Stimulated activated CD4-positive, alpha-beta T cell treated with anti-CD3 and anti-CD28 coated beads, Interleukin-15, amount 100 ng/mL, for 24 hours (primary cell): ENCODE data around the gene LGALS9.

Experiments
- DNase-seq: peaks from one replicate; pipeline ENCODE4 v3.0.0-alpha.2; 2020

The LGALS9 gene

DNA sequence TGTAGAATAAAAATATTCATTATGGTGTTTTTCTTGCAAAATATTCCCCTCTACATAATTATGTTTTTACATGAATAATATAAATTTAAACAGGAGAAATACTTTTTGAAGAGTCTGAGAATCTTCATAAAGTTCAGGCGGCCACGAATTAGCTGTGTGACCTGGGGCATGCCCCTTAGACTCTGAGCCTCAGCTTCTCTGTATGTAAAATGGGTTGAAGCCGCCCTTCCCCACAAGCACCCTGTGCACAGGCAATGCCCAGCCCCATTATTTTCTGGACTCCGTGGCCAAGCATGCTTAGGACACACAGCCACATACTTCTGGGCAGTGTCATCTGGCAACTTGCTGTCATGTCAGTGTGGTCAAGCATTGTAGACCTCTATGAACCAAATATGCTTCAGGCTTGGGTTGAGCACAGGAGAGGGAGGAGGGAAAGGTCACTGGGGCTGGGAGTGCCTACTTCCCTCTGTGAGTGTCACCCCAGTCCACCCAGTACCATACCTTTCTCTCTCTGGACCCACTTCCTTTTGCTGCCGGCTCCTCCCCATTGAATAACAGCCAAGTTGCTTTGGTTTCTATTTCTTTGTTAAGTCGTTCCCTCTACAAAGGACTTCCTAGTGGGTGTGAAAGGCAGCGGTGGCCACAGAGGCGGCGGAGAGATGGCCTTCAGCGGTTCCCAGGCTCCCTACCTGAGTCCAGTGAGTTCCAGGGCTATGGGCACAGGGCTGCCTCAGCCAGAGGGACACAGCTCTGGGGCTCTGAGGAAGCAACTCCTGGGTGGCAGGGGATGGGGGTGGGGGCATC, at the start of gene LGALS9:
TSS of gene LGALS9 (plus strand) at position 582 of the 804 bp plus-strand sequence. CDS start at position 660, 78 bp downstream.
- peak; percentile 32 for DNase-seq

DNA sequence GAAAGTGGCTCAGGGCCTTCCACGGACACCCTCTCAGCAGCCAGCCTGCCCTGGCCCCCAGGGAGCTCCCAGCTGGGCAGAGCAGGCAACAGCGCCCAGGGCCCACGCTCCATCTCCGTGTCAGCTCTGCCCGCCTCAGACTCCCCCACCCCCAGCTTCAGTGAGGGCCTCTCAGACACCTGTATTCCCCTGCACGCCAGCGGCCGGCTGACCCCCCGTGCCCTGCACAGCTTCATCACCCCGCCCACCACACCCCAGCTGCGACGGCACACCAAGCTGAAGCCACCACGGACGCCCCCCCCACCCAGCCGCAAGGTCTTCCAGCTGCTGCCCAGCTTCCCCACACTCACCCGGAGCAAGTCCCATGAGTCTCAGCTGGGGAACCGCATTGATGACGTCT, 48.3 kb upstream of the LGALS9 start:
- no peak for DNase-seq

DNA sequence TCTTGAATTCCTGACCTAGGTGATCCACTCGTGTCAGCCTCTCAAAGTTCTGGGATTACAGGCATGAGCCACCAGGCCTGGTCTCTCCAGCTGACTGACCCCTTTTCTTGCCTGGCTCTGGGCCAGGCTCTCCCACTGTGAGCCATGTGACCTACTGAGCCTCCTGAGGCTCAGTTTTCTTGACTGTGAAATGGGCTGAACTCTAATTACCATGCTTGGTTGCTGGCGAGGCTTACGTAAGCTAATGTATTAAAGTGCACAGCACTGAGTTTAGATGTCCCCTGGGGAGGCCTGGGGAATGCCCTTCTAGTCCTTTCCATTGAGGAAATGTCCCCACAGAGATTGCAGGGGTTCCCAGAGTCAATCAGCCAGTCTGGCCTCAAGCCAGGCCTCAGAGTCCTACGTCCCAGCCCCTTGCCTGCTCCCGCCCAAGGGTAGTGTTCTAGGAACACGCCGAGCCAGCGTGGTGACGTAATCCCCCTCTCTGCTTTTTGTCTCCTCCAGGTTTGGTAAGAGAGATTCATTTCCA, 45.8 kb upstream of the LGALS9 start:
- no peak for DNase-seq

DNA sequence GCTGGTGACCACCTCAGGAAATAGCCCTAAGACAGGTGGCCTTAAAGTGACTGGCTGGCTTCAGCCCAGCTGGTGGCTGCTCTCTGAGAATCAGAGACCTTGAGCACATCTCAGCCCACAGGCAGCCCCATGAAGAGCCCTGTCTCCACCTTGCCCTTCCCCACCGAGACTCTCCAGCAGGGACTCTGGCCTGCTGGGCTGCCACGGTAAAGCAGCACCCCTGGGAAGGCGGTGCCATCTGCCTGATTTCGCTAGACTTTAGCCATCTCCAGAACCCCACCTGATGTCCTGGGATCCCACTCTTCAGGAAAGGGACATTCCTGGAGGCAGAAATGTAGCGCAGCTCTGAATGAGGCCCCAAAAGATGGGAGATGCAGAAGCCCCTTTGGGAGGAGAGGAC, 45.2 kb upstream of the LGALS9 start:
- no peak for DNase-seq

DNA sequence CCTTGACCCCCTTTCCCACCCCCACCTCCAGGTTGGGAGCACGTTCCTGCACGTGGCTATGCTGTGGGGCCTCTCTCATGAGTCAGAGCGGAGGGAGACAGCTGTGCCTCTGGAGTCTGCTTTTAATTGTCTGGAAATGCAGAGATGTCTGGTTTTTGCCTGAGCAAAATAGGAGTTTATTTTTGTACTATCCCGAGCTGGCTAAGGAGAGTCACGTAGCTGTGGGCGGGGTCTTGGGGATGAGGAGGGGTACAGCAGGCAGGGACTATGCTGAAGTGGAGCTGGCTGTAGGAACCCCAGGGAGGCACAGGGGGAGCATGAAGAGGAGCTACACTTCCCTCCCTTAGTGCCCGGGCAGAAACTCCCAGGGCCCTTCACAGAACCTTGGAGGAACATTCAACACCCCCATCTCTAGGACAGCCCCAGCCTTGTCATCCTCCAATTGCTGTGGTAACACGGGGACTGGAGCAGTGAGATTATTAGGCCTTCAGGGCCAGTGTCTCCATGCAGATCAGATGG, 44.7 kb upstream of the LGALS9 start:
- no peak for DNase-seq

DNA sequence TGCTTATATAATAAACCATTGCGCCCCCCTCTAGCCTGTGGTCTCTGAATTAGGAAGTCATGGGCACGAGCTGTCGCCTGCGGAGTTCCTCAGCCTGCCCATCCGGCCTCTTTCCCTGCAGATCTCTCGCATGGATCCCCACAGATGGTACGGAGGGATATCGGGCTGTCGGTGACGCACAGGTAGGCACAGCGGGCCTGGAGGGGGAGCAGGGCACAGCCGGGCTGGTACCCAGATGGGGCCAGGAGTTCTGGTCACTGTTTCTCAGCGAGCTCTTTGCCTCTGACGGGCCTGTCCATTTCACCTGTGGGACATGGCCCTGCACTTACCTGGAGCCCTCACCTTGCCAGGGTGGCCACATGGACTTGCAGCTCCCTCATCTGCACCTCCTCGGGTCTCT, 42.6 kb upstream of the LGALS9 start:
- DNase-seq, result no peak

DNA sequence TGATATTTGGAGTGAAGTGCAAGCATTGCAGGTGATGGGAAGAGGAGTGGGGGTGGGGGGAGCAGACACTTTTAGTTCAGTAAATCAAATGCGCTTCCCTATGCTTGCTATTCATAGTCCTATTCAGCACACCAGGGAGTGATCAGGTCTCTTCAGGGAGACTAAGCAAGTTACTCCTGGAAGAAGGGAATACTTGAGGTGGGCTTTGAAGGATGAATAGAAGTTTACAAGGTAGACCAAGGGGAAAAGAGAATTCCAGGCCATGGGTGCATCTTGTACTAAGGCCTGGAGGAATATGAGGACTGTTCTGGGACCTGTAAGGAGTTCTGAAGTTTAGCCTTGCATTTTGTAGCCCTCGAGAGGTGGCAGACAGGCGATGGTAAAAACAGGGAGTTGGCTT, 40.1 kb upstream of the LGALS9 start:
- DNase-seq, result no peak

DNA sequence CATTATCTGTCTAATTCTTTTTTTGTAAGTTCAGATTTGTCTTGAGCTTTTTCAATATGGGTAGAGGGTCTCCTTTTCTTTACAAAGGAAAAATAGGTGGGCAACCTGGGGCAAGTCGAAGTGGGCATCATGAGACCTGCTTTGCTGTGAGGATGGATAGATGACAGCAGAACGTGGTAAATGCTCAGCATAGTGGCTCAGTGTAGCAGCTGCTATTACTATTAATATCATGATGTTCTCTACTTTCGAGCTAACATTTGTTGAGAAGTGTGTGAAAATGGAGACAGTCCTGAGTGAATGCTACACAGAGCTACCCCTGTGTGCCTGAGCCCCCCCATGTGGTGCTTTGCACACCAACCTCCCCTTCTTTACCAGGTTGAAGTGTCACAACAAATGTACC, 39.0 kb upstream of the LGALS9 start:
- no peak for DNase-seq

DNA sequence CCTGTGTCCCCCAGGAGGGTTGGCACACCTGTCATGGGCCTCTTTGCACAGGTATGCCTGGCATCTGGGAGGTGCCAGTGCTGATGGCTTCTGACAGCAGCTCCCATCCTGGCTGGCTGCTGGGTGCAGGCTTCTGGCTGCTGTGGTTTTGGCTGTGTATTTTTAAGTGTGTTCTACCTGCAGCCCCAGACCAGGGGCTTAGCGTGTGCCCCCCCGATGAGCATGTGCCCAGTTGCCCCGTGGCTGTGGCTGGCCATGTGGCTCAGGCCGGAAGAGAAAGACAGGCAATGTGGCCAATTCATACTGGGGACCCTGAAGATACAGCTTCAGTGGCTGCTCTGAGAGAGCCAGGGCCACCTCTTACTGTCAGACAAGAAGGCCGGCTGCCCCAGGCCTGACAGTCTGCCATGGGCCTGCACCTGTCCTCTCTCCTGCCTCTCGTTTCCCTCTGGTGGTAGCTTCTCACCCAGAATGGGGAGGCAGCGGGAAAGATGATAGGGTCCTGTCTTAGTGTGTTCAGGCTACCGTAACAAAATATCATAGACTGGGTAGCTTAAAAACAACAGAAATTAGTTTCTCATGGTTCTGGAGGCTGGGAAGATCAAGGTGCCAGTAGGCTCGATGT, 37.6 kb upstream of the LGALS9 start:
- DNase-seq, result no peak

DNA sequence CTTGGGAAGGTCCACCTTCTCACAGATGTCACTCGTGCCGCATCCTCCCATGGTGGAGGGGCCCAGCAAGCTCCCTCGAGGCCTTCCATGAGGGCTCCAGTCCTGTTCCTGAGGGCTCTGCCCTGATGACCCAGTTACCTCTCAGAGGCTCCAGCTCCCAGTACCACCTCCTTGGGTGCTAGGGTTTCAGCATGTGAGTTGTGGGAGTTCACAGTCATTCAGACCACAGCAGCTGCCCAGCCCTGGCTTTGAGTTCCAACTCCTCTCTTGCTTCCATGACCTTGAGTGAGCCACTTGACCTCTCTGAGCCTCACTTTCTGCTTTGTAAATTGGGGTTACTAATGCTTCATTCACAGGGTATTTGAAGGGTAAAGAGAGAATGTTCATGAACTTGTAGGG, 37.1 kb upstream of the LGALS9 start:
- DNase-seq, result no peak

DNA sequence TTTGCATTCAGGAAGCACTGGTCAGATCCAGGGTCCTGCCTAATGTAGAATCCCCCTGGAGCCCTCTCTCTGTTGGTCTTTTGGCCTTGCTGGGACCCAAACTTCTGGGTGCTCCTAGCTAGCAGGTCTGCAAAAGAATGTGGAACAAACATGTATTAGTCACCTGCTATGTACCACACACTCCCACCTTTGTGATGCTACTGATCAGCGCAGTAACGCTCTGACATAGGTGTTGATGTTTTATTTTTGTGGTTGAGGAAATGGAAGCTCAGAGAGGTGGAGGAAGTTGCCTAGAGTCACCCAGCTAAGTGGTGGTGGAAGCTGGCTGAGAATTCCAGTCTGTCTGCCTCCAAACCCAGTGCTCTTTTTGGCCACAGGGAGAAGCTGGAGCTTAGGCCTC, 35.8 kb upstream of the LGALS9 start:
- DNase-seq, result no peak

DNA sequence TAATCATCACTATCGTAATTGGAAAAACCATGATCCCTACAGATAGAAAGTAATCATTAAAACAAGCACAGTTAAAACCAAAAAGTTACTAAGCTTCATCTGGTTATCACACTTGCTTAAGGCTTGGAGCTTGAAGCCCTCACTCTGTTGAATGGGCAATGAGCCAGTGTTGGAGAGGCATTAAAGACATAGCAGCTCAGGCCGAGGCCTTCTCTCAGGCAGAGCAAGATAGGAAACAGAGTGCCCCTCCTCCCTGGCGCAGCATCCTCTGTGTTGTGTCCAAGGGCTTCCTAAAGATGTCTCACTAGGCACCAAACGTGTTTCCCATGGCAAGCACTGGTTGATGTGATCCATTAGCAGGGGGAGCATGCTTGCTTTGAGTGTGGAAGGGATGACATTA, 34.9 kb upstream of the LGALS9 start:
- DNase-seq, result no peak

DNA sequence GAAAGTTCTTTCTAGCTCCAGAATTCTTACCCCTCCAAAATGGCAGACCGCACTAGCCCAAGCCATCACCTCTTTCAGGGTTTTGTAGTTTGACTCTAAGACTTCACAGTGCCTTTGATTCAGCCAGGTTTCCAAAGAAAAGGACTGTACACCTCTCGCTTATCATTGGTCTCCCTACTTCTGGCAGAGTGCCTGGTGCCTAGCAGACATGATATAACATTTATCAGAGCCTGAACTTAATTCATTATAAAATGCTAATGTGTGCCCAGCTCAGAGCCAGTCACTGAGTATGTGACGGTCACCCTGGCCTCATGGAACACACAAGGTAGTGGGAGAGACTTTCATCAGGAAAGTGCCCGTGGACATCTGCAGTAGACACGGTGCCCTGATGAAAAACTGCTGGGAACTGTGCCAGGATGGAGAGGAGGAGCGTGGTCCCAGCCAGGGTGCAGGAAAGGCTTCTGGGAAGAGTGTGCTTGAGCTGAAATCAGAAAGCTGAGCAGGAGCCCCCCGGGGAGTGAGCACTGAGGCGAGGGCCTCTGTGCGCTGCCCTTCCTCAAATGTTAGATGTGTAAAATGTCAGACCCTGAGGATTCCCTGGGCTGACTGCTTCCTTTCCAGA, 34.3 kb upstream of the LGALS9 start:
- DNase-seq, result no peak

DNA sequence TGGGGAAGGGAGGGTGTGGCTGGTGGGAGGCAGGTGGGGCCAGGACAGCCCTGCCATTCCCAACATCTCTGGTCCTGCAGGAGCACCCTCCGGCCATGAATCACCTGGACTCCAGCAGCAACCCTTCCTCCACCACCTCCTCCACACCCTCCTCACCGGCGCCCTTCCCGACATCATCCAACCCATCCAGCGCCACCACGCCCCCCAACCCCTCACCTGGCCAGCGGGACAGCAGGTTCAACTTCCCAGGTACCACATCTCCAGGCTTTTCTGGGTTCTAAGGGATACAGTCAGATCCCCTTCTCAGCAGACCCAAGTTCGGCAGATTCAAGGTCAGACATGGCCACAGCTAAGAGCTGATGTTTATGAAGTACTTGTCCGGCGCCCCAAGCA, 33.8 kb upstream of the LGALS9 start:
- no peak for DNase-seq

DNA sequence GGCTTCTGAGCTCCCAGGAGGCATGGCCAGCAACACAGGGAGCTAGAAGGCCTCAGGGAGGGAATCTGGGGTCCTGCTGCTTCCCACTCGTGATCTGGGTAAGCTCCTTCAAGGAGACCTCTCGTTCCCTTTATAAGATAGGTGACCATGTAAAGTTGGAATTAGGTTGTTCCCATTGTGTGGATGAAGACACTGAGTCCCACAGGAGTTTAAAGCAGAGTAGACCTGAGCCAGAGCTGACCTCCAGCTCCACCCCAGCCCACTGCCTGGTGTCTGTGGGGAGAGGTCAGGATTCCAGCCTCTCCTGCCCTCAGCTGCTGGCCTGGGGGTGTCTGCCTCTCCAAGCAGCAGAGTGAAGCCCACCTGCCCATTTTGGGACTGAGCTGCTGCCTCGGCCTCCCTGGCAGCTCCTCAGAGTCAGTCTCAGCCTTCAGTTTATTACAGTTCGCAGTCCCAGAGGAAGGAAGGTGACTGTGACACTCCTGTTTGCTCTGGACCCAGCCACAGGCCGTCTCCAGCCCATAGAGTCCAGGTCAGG, 33.1 kb upstream of the LGALS9 start:
- DNase-seq, result no peak

DNA sequence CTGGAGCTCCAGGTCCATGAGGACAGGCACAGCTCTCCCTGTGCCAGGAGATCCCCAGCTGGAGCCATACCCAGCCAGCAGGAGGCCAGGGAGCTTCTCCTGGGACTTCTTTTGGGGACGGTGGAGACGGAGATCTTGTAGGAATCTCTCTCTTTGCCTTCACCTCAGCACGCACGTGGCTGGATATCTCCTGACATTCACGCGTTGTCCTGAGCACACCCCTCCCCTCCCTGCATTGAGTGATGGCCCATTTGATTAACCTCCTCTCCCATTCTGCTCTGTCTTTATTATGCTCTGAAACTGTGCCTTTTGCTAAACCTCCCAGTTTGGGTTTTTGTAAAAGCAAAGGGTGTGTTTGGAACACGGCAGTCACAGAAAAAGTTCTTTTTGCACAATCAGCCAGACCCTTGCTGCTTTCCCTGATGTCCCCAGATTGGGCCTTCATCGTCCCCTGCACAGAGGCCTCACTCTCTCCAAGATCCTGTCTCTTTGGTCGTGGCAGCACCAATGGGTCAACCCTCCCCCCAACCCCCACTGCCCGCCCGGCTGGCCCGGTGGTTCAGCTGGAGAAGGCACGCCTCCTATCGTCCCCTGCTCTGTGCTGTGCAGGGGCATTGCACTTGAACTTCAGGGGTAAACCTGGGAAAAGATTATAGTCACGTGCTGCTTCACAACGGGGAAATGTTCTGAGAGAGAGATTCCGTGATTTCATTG, 32.5 kb upstream of the LGALS9 start:
- no peak for DNase-seq

DNA sequence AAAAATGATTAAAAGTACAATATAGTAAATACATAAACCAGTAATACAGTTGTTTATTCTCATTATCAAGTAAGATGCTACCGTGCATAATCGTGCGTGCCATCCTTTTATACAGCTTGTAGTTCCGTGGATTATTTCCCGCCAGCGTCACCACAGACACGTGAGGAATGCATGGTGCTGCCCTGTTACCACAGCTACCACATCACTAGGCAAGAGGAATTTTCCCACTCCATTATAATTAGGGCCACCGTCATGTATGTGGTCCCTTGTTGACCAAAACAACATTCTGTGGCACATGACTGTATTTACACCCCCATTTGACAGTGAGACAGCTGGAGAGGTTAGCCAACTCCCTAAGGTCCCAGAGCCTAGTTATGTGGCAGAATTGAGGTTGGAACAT, 30.5 kb upstream of the LGALS9 start:
- DNase-seq, result no peak

DNA sequence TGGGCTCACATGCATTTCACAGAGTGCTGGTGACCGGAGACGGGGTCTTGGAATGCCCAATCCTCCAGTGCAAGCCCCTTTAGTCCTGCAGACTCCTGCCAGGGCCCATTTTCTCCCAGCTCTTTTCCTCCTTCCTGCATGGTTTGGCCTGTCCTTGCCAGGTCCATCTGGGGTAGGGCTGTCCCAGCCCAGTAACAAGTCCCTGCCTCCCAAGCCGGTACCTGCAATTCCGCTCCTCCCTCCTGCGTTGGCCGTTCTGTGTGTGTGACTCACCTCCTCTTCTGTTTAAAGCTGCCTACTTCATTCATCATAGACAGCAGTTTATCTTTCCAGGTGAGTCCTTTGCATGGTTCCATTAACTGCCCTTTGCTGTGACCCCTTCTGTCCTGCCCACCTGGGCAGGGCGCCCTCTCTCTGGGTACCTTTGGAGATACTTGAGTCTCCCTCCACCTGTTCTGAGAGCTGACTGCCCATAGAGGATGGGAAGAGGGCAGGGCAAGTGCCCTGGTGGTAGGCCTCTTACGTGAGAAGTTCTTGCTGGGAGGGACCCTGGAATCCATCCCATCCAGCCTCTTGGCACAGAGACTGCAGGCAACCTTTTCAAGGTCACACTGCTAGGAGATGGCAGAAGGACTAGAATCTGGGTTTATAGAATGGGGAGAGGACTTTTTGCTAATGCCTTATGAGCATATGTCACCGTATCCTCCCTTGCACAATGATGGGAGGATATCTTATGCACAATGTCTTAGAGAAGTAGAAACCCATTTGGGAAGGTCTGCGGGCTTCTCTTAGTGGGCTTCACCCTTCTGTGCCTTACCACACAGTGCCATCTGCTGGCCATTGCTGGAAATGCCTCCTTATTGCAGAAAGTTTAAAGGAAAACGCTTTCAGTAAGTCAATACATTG, 29.7 kb upstream of the LGALS9 start:
- peak; percentile 87 for DNase-seq

DNA sequence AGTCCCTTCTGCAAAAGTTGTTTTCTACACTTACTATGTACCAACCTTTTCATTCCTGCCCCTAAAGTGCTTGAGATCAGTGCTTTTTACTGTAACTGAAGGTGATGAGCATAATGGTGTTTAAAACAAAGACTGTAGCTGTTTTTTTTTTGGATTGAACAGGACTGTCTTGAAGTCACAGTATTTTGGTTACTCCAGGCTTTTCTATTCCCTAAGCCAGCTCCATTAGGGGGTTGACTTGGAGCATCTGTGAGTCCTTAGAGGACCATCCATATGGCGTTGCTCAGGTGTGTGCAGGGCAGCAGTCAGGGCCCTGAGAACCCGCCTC, 29.0 kb upstream of the LGALS9 start:
- DNase-seq, result no peak

DNA sequence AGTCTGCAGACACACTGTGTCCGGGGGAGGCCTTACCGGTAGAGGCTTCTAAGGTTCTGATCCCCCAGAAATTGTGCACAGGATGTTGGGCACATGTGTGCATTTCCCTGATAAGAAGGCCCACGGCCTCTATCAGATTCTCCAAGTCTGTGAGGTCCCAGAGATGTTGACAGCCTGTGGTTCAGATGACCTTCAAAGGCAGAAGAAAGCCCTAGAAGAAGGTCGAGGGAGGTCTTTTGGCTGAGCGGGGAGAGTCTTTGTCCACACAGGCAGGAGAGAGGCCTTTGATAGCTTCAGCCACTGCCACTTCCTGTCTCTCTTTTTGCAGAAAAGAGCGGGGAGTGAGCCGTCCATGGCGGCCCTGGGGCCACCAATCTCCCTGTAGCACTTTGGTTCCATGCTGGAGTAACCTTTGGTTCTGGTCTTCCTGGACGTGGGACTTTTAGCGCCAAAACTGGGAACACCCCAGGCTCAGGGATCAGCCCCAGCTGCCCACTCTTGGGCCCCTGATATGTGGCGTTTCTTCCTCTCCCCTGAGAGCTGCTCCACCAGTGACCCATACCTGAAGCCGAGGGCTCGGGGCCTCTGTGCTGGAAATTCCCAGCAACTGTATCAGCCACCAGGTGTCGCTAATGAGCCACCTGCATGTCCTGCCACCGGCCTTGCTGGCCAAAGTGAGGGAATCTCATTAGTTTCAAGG, 28.1 kb upstream of the LGALS9 start:
- peak; percentile 83 for DNase-seq

DNA sequence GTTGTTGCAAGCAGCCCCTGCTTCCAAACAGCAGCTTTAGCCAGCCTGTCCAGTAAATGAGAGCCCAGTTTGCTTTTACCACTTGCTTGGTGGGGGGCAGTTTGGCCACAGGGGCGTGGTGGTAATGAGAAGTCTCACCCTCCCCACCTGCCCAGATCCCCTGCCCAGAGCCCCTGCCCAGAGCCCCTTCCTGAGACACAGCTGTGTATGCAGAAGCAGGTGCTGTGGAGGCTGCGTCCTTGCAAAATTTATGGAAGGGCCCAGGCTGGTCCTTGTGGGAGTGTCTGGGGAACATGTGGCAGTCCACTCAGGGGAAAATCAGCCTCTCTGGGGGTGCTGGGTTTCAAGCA, 27.6 kb upstream of the LGALS9 start:
- no peak for DNase-seq
